Uterus (tissue), 2 donors: ENCODE data around the gene APLNR.

Experiments
- CTCF ChIP-seq, 4 experiments: fragments of 200-600 bp in 2 of 4; fragments of 450-650 bp in 2 of 4; sonication (generic) in 2 of 4; IDR thresholded peaks; one replicate each; pipeline ENCODE4 v1.5.1; 2016 to 2019; ENCODE audit warnings: antibody characterized with exemption in 4 of 4, mild to moderate bottlenecking in 2 of 4, moderate library complexity in 1 of 4
- POLR2A ChIP-seq, 2 donors: fragments of 450-650 bp; IDR thresholded peaks; one replicate each; pipeline ENCODE4 v1.6.1; 2016; ENCODE audit warnings: antibody characterized with exemption in 2 of 2, mild to moderate bottlenecking in 1 of 2, moderate library complexity in 1 of 2

DNA sequence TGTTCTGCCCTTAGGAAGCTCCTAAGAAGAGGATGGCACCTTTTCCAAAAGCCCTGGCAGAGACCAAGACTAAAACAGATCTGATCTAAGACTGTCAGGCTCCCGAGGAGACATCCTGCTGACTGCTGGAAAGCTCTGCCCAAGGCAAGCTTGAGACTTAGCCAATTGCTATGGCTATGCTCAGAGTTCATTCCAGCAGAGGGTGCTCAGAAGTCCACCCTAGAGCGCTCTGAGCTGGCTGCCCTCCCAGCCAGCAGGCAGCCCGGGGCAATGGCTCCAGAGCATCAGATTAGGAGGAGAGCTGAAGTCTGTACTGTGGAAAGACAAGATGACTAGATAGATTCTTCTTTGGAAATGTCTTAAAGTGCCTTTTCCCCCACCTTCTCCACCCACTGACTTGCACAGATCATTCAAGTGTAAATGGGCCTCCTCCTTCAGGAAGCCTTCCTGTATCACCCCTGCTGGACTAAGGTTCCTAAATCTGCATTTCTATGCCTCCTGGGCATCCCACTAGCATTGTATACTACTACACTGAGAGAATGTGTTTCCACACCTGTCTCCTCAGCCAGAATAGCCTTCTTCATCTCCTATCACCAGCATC is 31.9 kb downstream of the APLNR start:
- TF ChIP-seq CTCF (IDR thresholded peaks at IDR 0.05) (no peak), POLR2A (IDR thresholded peaks at IDR 0.05) (no peak)
